SK-N-SH treated with all-trans-retinoic acid at 6 μM for 48 hours (cell line): ENCODE results near the gene LGI2.

ENCODE experiments used
- ARNTL ChIP-seq: fragments of 450-650 bp; formaldehyde crosslinking; IDR thresholded peaks from 2 replicates; pipeline ENCODE4 v1.5.0; 2020; ENCODE audit warnings: low read depth, mild to moderate bottlenecking, moderate library complexity, borderline replicate concordance
- CREB5 ChIP-seq: fragments of 250-450 bp; sonication (Bioruptor Pico); IDR thresholded peaks from 2 replicates; pipeline ENCODE4 v1.5.1; 2020; ENCODE audit warnings: low read depth, mild to moderate bottlenecking, moderate library complexity
- TCF4 ChIP-seq: fragments of 250-450 bp; sonication (Bioruptor Pico); IDR thresholded peaks from 2 replicates; pipeline ENCODE4 v1.8.0; 2021; ENCODE audit warnings: mild to moderate bottlenecking, moderate library complexity, borderline replicate concordance
- ZC3H10 ChIP-seq: fragments of 250-450 bp; sonication (Bioruptor Pico); IDR thresholded peaks from 2 replicates; pipeline ENCODE4 v1.5.1; 2021; ENCODE audit warnings: mild to moderate bottlenecking, moderate library complexity
- ZFP3 ChIP-seq: fragments of 250-450 bp; sonication (Bioruptor Pico); IDR thresholded peaks from 2 replicates; pipeline ENCODE4 v1.5.0; 2020; ENCODE audit warnings: mild to moderate bottlenecking, moderate library complexity
- ZFP30 ChIP-seq: fragments of 450-650 bp; formaldehyde crosslinking; IDR thresholded peaks from 2 replicates; pipeline ENCODE4 v1.5.0; 2022; ENCODE audit warnings: mild to moderate bottlenecking, moderate library complexity
- ZNF565 ChIP-seq: fragments of 450-650 bp; formaldehyde crosslinking; conservative IDR thresholded peaks from 2 replicates; pipeline ENCODE4 v1.5.0; 2020; ENCODE audit warnings: low read depth, mild to moderate bottlenecking, moderate library complexity
- ZNF70 ChIP-seq: fragments of 450-650 bp; formaldehyde crosslinking; IDR thresholded peaks from 2 replicates; pipeline ENCODE4 v1.5.0; 2020; ENCODE audit warnings: mild to moderate bottlenecking, moderate library complexity
- TF ChIP-seq, protein P1 (sequence below): fragments of 250-450 bp; sonication (Bioruptor Pico); IDR thresholded peaks from 2 replicates; pipeline ENCODE4 v1.8.0; 2020; ENCODE audit warnings: mild to moderate bottlenecking, moderate library complexity, borderline replicate concordance
- TF ChIP-seq, protein P2 (sequence below): fragments of 250-450 bp; sonication (Bioruptor Pico); IDR thresholded peaks from 2 replicates; pipeline ENCODE4 v1.8.0; 2021; ENCODE audit warnings: low read depth, mild to moderate bottlenecking, moderate library complexity, borderline replicate concordance
- TF ChIP-seq, protein P3 (sequence below): fragments of 250-450 bp; sonication (Bioruptor Pico); IDR thresholded peaks from 2 replicates; pipeline ENCODE4 v1.5.1; 2021; ENCODE audit warnings: mild to moderate bottlenecking, moderate library complexity

DNA sequence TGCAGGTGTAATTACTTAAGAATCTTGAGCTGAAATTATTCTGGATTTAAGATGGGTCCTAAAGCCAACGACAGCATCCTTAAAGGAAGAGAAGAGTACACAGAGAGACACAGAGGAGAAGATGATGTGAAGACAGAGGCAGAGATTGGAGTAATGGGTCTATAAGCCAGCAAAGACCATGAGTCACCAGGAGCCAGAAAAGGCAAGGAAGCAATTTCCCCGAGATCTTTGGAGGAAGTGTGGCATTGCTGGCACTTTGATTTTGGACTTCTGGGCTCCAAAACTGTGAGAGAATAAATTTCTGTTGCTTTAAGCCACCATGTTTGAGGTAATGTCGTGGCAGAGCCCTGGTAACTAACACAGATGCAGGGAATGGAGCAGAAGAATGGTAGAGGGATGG lies 32.4 kb upstream of the LGI2 start:
- TF ChIP-seq, protein P1, sequence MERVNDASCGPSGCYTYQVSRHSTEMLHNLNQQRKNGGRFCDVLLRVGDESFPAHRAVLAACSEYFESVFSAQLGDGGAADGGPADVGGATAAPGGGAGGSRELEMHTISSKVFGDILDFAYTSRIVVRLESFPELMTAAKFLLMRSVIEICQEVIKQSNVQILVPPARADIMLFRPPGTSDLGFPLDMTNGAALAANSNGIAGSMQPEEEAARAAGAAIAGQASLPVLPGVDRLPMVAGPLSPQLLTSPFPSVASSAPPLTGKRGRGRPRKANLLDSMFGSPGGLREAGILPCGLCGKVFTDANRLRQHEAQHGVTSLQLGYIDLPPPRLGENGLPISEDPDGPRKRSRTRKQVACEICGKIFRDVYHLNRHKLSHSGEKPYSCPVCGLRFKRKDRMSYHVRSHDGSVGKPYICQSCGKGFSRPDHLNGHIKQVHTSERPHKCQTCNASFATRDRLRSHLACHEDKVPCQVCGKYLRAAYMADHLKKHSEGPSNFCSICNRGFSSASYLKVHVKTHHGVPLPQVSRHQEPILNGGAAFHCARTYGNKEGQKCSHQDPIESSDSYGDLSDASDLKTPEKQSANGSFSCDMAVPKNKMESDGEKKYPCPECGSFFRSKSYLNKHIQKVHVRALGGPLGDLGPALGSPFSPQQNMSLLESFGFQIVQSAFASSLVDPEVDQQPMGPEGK (CRISPR knock-in tag) = no peak
- TF ChIP-seq ZFP30 (CRISPR knock-in tag) = no peak
- TF ChIP-seq CREB5 = no peak
- TF ChIP-seq, protein P2, sequence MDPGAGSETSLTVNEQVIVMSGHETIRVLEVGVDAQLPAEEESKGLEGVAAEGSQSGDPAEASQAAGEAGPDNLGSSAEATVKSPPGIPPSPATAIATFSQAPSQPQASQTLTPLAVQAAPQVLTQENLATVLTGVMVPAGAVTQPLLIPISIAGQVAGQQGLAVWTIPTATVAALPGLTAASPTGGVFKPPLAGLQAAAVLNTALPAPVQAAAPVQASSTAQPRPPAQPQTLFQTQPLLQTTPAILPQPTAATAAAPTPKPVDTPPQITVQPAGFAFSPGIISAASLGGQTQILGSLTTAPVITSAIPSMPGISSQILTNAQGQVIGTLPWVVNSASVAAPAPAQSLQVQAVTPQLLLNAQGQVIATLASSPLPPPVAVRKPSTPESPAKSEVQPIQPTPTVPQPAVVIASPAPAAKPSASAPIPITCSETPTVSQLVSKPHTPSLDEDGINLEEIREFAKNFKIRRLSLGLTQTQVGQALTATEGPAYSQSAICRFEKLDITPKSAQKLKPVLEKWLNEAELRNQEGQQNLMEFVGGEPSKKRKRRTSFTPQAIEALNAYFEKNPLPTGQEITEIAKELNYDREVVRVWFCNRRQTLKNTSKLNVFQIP (CRISPR knock-in tag) = no peak
- no peak for TF ChIP-seq TCF4 (CRISPR knock-in tag)
- no peak for TF ChIP-seq ZFP3
- TF ChIP-seq, protein P3, sequence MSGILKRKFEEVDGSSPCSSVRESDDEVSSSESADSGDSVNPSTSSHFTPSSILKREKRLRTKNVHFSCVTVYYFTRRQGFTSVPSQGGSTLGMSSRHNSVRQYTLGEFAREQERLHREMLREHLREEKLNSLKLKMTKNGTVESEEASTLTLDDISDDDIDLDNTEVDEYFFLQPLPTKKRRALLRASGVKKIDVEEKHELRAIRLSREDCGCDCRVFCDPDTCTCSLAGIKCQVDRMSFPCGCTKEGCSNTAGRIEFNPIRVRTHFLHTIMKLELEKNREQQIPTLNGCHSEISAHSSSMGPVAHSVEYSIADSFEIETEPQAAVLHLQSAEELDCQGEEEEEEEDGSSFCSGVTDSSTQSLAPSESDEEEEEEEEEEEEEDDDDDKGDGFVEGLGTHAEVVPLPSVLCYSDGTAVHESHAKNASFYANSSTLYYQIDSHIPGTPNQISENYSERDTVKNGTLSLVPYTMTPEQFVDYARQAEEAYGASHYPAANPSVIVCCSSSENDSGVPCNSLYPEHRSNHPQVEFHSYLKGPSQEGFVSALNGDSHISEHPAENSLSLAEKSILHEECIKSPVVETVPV (CRISPR knock-in tag) = no peak
- TF ChIP-seq ZNF565 (CRISPR knock-in tag) = no peak
- TF ChIP-seq ZC3H10 = no peak
- TF ChIP-seq ARNTL (CRISPR knock-in tag) = no peak
- no peak for TF ChIP-seq ZNF70 (CRISPR knock-in tag)
